IMR-90 (cell line): Measurements from ENCODE around the gene MYH13. TPM values are rescaled to one million over a fixed set of nuclear protein-coding genes. Genes with fewer than 3 reads are reported as not detected.

Source experiments
- ATAC-seq: fragments of 200-7000 bp; cut with Tn5 transposase; 2 replicates; pipeline ENCODE4 v1.9.1; 2020; ENCODE audit warnings: low read depth, mild to moderate bottlenecking, moderate library complexity
- BruUV-seq: library from RNA; stranded (reverse); fragments of 400-500 nt; replicated peaks from 2 replicates; lab custom pipeline; 2021; lab: Mats Ljungman, UMichigan
- CTCF ChIA-PET: fragments of 300-600 bp; formaldehyde crosslinking; extraction: SDS; loops from one replicate; lab custom pipeline; 2021; ENCODE audit warnings: antibody characterized with exemption; lab: Yijun Ruan, JAX
- POLR2A ChIA-PET: fragments of 300-600 bp; sonication (Branson Sonifier 250); formaldehyde crosslinking; loops from one replicate; lab custom pipeline; 2022; ENCODE audit warnings: antibody characterized with exemption; ENCODE audit not compliant: unreplicated experiment; lab: Charles Lee
- DNase-seq: peaks from one replicate; pipeline ENCODE4 v3.0.0; 2013
- H2AFZ ChIP-seq: replicated peaks from 2 replicates; pipeline ENCODE3; 2013; ENCODE audit warnings: low read length, mild to moderate bottlenecking; ENCODE audit not compliant: poor library complexity
- H2AK5ac ChIP-seq: 2 replicates; pipeline ENCODE4 v1.6.1; 2013; ENCODE audit warnings: low read depth, low read length, inconsistent platforms
- H2AK9ac ChIP-seq: replicated peaks from 2 replicates; pipeline ENCODE3; 2013; ENCODE audit warnings: mild to moderate bottlenecking, low read depth, low read length, moderate library complexity; ENCODE audit not compliant: poor library complexity
- H2BK120ac ChIP-seq: 2 replicates; pipeline ENCODE4 v1.6.1; 2013; ENCODE audit warnings: low read depth, low read length, inconsistent platforms
- H2BK15ac ChIP-seq: 3 replicates; pipeline ENCODE4 v1.6.1; 2013; ENCODE audit warnings: low read depth, low read length, inconsistent platforms
- H2BK20ac ChIP-seq: 2 replicates; pipeline ENCODE4 v1.6.1; 2013; ENCODE audit warnings: low read depth, mild to moderate bottlenecking, inconsistent platforms, low read length, moderate library complexity
- H2BK5ac ChIP-seq: 2 replicates; pipeline ENCODE4 v1.6.1; 2013; ENCODE audit warnings: mild to moderate bottlenecking, low read depth, low read length, inconsistent platforms; ENCODE audit not compliant: poor library complexity, severe bottlenecking
- H3K14ac ChIP-seq: replicated peaks from 2 replicates; pipeline ENCODE4 v1.6.1; 2013; ENCODE audit warnings: low read depth, low read length, inconsistent platforms
- H3K18ac ChIP-seq: 2 replicates; pipeline ENCODE4 v1.6.1; 2013; ENCODE audit warnings: low read depth, low read length, control low read depth
- H3K23ac ChIP-seq: 2 replicates; pipeline ENCODE4 v1.6.1; 2013; ENCODE audit warnings: low read depth, low read length, inconsistent platforms
- H3K27ac ChIP-seq: 2 replicates; pipeline ENCODE4 v1.5.1; 2013; ENCODE audit warnings: mild to moderate bottlenecking, control low read depth, low read length; ENCODE audit not compliant: insufficient read depth
- H3K27me3 ChIP-seq: 2 replicates; pipeline ENCODE4 v1.6.1; 2013; ENCODE audit warnings: low read length; ENCODE audit not compliant: control insufficient read depth, insufficient read depth
- H3K36me3 ChIP-seq: 2 replicates; pipeline ENCODE4 v1.6.1; 2013; ENCODE audit warnings: low read length, mixed read lengths; ENCODE audit not compliant: control insufficient read depth, insufficient read depth
- H3K4ac ChIP-seq: 2 replicates; pipeline ENCODE4 v1.6.1; 2013; ENCODE audit warnings: low read depth, low read length, inconsistent platforms
- H3K4me1 ChIP-seq: 2 replicates; pipeline ENCODE4 v1.6.1; 2013; ENCODE audit warnings: low read length, mixed read lengths; ENCODE audit not compliant: control insufficient read depth, insufficient read depth
- H3K4me2 ChIP-seq: 2 replicates; pipeline ENCODE4 v1.6.1; 2013; ENCODE audit warnings: low read depth, mild to moderate bottlenecking, control low read depth, low read length, moderate library complexity
- H3K4me3 ChIP-seq: 2 replicates; pipeline ENCODE4 v1.5.1; 2013; ENCODE audit warnings: low read depth, mild to moderate bottlenecking, control low read depth, low read length, moderate library complexity; ENCODE audit not compliant: insufficient read depth
- H3K56ac ChIP-seq: 2 replicates; pipeline ENCODE4 v1.6.1; 2013; ENCODE audit warnings: low read length, inconsistent platforms; ENCODE audit not compliant: insufficient read depth; ENCODE audit errors: extremely low read depth
- H3K79me1 ChIP-seq, 2 experiments: 2 replicates each; pipeline ENCODE4 v1.6.1; 2013; ENCODE audit warnings: low read length in 2 of 2, inconsistent platforms in 1 of 2, low read depth in 1 of 2
- H3K9ac ChIP-seq: 2 replicates; pipeline ENCODE4 v1.6.1; 2013; ENCODE audit warnings: low read depth, low read length, control low read depth
- H3K9me1 ChIP-seq: 2 replicates; pipeline ENCODE4 v1.6.1; 2013; ENCODE audit warnings: low read length, inconsistent platforms; ENCODE audit not compliant: insufficient read depth
- H3K9me3 ChIP-seq: 2 replicates; pipeline ENCODE4 v1.6.1; 2013; ENCODE audit warnings: low read length; ENCODE audit not compliant: control insufficient read depth, insufficient read depth
- H4K20me1 ChIP-seq: 2 replicates; pipeline ENCODE4 v1.6.1; 2013; ENCODE audit warnings: low read length, inconsistent platforms; ENCODE audit not compliant: insufficient read depth
- H4K5ac ChIP-seq: 2 replicates; pipeline ENCODE4 v1.6.1; 2013; ENCODE audit warnings: mild to moderate bottlenecking, low read depth, low read length, control low read depth
- H4K8ac ChIP-seq, 2 experiments: 2 replicates each; pipeline ENCODE4 v1.6.1; 2013; ENCODE audit warnings: low read depth in 2 of 2, low read length in 2 of 2, control low read depth in 1 of 2, inconsistent platforms in 1 of 2
- H4K91ac ChIP-seq: 2 replicates; pipeline ENCODE4 v1.6.1; 2013; ENCODE audit warnings: low read depth, low read length, inconsistent platforms; ENCODE audit not compliant: insufficient read depth
- BHLHE40 ChIP-seq: fragments of 150-350 bp; IDR thresholded peaks from 2 replicates; pipeline ENCODE4 v1.6.1; 2016; ENCODE audit warnings: mild to moderate bottlenecking, low read depth, low read length
- CEBPB ChIP-seq: IDR thresholded peaks from 2 replicates; pipeline ENCODE4 v1.6.1; 2012; ENCODE audit warnings: low read depth, low read length, improper control_type of control experiment
- MAFK ChIP-seq: IDR thresholded peaks from 2 replicates; pipeline ENCODE4 v1.6.1; 2012; ENCODE audit warnings: low read depth, low read length, improper control_type of control experiment
- MXI1 ChIP-seq: IDR thresholded peaks from 2 replicates; pipeline ENCODE4 v1.6.1; 2012; ENCODE audit warnings: low read depth, mild to moderate bottlenecking, low read length, moderate library complexity, borderline replicate concordance
- RAD21 ChIP-seq: IDR thresholded peaks from 2 replicates; pipeline ENCODE4 v1.6.1; 2012; ENCODE audit warnings: low read length, improper control_type of control experiment
- RCOR1 ChIP-seq: IDR thresholded peaks from 2 replicates; pipeline ENCODE4 v1.6.1; 2012; ENCODE audit warnings: mild to moderate bottlenecking, low read length, improper control_type of control experiment; ENCODE audit not compliant: insufficient replicate concordance
- SMC3 ChIP-seq: fragments of 150-350 bp; IDR thresholded peaks from 2 replicates; pipeline ENCODE4 v1.6.1; 2016; ENCODE audit warnings: low read depth, mild to moderate bottlenecking, antibody characterized with exemption, low read length, moderate library complexity
- WGBS, 2 experiments: methylation state at CpG; one replicate each; pipeline versions ENCODE4 v1.1.5 to v1.1.7; 2013; ENCODE audit warnings: missing lambda C conversion rate in 2 of 2; ENCODE audit not compliant: insufficient read length in 1 of 2; ENCODE audit errors: extremely low coverage in 2 of 2; 5-methylcytosine and 5-hydroxymethylcytosine counted together
- dilution Hi-C: fragments of 300-500 bp; cut with HindIII; formaldehyde crosslinking; loops from one replicate; pipeline ENCODE4 v1.14.3; 2018; ENCODE audit warnings: low sequenced_read_pairs; ENCODE audit not compliant: unreplicated experiment
- in situ Hi-C: fragments of 300-500 bp; cut with MboI; formaldehyde crosslinking; loops from 3 replicates; pipeline ENCODE4 v1.14.3; 2019; ENCODE audit warnings: low sequenced_read_pairs, inconsistent platforms, mixed read lengths
- intact Hi-C: fragments of 100-400 bp; cut with micrococcal nuclease; formaldehyde crosslinking; loops from 2 replicates; pipeline ENCODE4 v1.10.0; 2022
- polyA plus RNA-seq, 3 experiments: library from polyadenylated mRNA; depleted of rRNA; stranded (reverse); fragments of >200 nt; gene quantifications; 2 replicates each; pipeline ENCODE4 v1.2.3, GENCODE V29; 2012; ENCODE audit warnings: low replicate concordance in 1 of 3
- total RNA-seq: library from RNA; depleted of rRNA; stranded (reverse); fragments of >200 nt; gene quantifications from 2 replicates; pipeline ENCODE4 v1.2.3, GENCODE V29; 2012
- TF ChIP-seq, protein P1 (sequence below): fragments of 150-350 bp; IDR thresholded peaks from 2 replicates; pipeline ENCODE4 v1.6.1; 2017; ENCODE audit warnings: mild to moderate bottlenecking, antibody characterized with exemption, low read length, low read depth
- TF ChIP-seq, protein P2 (sequence below): conservative IDR thresholded peaks from 2 replicates; pipeline ENCODE4 v1.5.1; 2012; ENCODE audit warnings: mild to moderate bottlenecking, low read depth, low read length, improper control_type of control experiment

Gene MYH13
- total and polyA plus RNA-seq, 2 of the 4 experiments (the other 2 are of a cell fraction) = not detected

DNA sequence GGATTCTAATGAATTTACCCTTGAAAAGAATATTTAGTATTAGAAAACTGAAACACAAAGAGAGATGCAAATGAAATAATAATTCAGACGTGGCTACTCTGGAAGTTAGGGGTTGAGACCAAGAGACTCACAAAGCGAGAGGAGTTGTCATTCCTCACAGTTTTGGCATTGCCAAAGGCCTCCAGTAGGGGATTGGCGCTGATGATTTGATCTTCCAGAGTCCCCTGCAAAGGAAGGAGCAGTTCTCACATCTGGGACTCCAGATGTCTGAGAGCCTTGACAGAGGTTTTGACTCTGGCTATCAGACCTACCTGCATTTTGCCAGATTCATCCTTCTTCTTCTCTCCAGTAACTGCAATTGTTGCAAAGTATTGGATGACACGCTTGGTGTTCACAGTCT is 42.4 kb upstream of the MYH13 start:
- ATAC-seq (no peak), DNase-seq (no peak)
- Histone ChIP-seq H3K4me1 (no peaks in the 10 kb centered on the region), H3K9me3 (no peaks in the 10 kb centered on the region), H3K14ac (no peak overlapping the region), H3K9me1 (no peaks in the 10 kb centered on the region), H2BK20ac (no peak overlapping the region), H3K4ac (no peak overlapping the region), H3K23ac (no peak overlapping the region), H2BK120ac (no peak overlapping the region), H3K56ac (no peak overlapping the region), H4K8ac (no peak overlapping the region), H3K79me1 (no peaks in the 10 kb centered on the region), H3K9ac (no peak overlapping the region), H2AFZ (no peak overlapping the region), H3K27me3 (no peaks in the 10 kb centered on the region), H2AK9ac (no peak overlapping the region), H2BK15ac (no peak overlapping the region), H3K36me3 (no peaks in the 10 kb centered on the region), H2BK5ac (no peak overlapping the region), H3K4me3 (no peak overlapping the region), H3K4me2 (no peak overlapping the region), H4K20me1 (no peaks in the 10 kb centered on the region), H3K27ac (no peak overlapping the region), H4K91ac (no peak overlapping the region), H2AK5ac (no peak overlapping the region), H3K18ac (no peak overlapping the region), H4K5ac (no peak overlapping the region)
- dilution Hi-C loops (no loop called here), in situ Hi-C loops (no loop called here), intact Hi-C loops (no loop called here)
- CTCF ChIA-PET = no interaction called here
- WGBS, 2 experiments = 57% methylated on average over 3 of the region's 4 CpGs; no CpG with 5 or more reads in 1 of the 2 experiments
- no TSS peak for BruUV-seq
- POLR2A ChIA-PET = no interaction called here
- TF ChIP-seq CEBPB (no peak), MXI1 (no peak), RAD21 (no peak), RCOR1 (no peak), SMC3 (no peak), MAFK (no peak), BHLHE40 (no peak)
- TF ChIP-seq, protein P1, sequence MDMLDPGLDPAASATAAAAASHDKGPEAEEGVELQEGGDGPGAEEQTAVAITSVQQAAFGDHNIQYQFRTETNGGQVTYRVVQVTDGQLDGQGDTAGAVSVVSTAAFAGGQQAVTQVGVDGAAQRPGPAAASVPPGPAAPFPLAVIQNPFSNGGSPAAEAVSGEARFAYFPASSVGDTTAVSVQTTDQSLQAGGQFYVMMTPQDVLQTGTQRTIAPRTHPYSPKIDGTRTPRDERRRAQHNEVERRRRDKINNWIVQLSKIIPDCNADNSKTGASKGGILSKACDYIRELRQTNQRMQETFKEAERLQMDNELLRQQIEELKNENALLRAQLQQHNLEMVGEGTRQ = no peak
- TF ChIP-seq, protein P2, sequence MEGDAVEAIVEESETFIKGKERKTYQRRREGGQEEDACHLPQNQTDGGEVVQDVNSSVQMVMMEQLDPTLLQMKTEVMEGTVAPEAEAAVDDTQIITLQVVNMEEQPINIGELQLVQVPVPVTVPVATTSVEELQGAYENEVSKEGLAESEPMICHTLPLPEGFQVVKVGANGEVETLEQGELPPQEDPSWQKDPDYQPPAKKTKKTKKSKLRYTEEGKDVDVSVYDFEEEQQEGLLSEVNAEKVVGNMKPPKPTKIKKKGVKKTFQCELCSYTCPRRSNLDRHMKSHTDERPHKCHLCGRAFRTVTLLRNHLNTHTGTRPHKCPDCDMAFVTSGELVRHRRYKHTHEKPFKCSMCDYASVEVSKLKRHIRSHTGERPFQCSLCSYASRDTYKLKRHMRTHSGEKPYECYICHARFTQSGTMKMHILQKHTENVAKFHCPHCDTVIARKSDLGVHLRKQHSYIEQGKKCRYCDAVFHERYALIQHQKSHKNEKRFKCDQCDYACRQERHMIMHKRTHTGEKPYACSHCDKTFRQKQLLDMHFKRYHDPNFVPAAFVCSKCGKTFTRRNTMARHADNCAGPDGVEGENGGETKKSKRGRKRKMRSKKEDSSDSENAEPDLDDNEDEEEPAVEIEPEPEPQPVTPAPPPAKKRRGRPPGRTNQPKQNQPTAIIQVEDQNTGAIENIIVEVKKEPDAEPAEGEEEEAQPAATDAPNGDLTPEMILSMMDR = no peak
